Measurements from ENCODE around the gene NRG2. TPM values are rescaled to one million over a fixed set of nuclear protein-coding genes. Genes with fewer than 3 reads are reported as not detected.

Gene NRG2
- total and polyA plus RNA-seq, 12 donors: 1.8 to 16.7 (median 8.4) TPM

GRCh38 chr5:139848508-139849100, 194.5 kb downstream of the NRG2 start:
- H3K4me3 ChIP-seq: peak overlapping the region in 1 of 4 donors; percentile 84
- H3K27me3 ChIP-seq: no peaks in the 10 kb centered on the region
- H3K36me3 ChIP-seq (replicated peaks in 1 of 2): peaks cover 0 to 12% of the 10 kb centered on the region in 2 donors
- peak overlapping the region in 2 of 5 donors; percentile 68 to 73 for H3K27ac ChIP-seq
- 15 to 44% (median 19%) methylated on average over 13 to 43 of the region's 43 CpGs for WGBS, 4 donors
- H3K4me1 ChIP-seq (replicated peaks in 1 of 2): no peaks in the 10 kb centered on the region
- intact Hi-C loops (cut with DNase I): no loop called here
- no peaks in the 10 kb centered on the region for H3K9me3 ChIP-seq (replicated peaks in 1 of 3)
- DNase-seq: peak in 4 of 7 donors; percentile 24 to 40 (median 31)
- TF ChIP-seq POLR2A (IDR thresholded peaks at IDR 0.05): no peak
- no peak for TF ChIP-seq CTCF (IDR thresholded peaks at IDR 0.05)

- Histone ChIP-seq H3K36me3 (replicated peaks in 1 of 2) (peaks cover 0 to 12% of the 10 kb centered on the region in 2 donors), H3K4me1 (replicated peaks in 1 of 2) (no peaks in the 10 kb centered on the region), H3K4me3 (peak overlapping the region in 1 of 4 donors; percentile 84), H3K9me3 (replicated peaks in 1 of 3) (no peaks in the 10 kb centered on the region), H3K27ac (peak overlapping the region in 3 of 5 donors; percentile 47 to 73 (median 68)), H3K27me3 (no peaks in the 10 kb centered on the region)
- TF ChIP-seq POLR2A (IDR thresholded peaks at IDR 0.05): peak in 1 of 2 donors; percentile 41
- TF ChIP-seq CTCF (IDR thresholded peaks at IDR 0.05): peak in 1 of 6 experiments; percentile 24
- WGBS, 4 donors: 2 to 11% (median 3%) methylated on average over 19 to 107 of the region's 107 CpGs
- peak; percentile 35 to 68 (median 55) for DNase-seq
- intact Hi-C loops (cut with DNase I): no loop called here
Measured at GRCh38 chr5:139847790-139848507, 195.2 kb downstream of the NRG2 start.

GRCh38 chr5:139847091-139847490, 196.0 kb downstream of the NRG2 start:
- Histone ChIP-seq H3K9me3 (replicated peaks in 1 of 3) (no peaks in the 10 kb centered on the region), H3K4me3 (no peak overlapping the region), H3K27me3 (no peaks in the 10 kb centered on the region), H3K4me1 (replicated peaks in 1 of 2) (no peaks in the 10 kb centered on the region), H3K36me3 (replicated peaks in 1 of 2) (peaks cover 0 to 9% of the 10 kb centered on the region in 2 donors), H3K27ac (no peak overlapping the region)
- DNase-seq: no peak
- 58 to 71% (median 64%) methylated on average over 9 to 10 of the region's 10 CpGs for WGBS, 4 donors
- TF ChIP-seq CTCF (IDR thresholded peaks at IDR 0.05) (no peak), POLR2A (IDR thresholded peaks at IDR 0.05) (no peak)
- intact Hi-C loops (cut with DNase I): no loop called here

GRCh38 chr5:139845846-139846681, 197.0 kb downstream of the NRG2 start:
- TF ChIP-seq POLR2A (IDR thresholded peaks at IDR 0.05): no peak
- TF ChIP-seq CTCF (IDR thresholded peaks at IDR 0.05): no peak
- H3K36me3 ChIP-seq (replicated peaks in 1 of 2): no peaks in the 10 kb centered on the region
- H3K4me3 ChIP-seq: no peak overlapping the region
- 85 to 95% (median 87%) methylated on average over 13 to 18 of the region's 18 CpGs for WGBS, 4 donors
- no peaks in the 10 kb centered on the region for H3K4me1 ChIP-seq (replicated peaks in 1 of 2)
- no peaks in the 10 kb centered on the region for H3K27me3 ChIP-seq
- no peak overlapping the region for H3K27ac ChIP-seq
- peak in 2 of 7 donors; percentile 14 to 28 for DNase-seq
- intact Hi-C loops (cut with DNase I): no loop called here
- H3K9me3 ChIP-seq (replicated peaks in 1 of 3): no peaks in the 10 kb centered on the region

Data from adrenal gland (tissue), 12 donors.